Right forelimb (tissue), 1 donor: ENCODE data around the gene TMEM141.
"Not testable (repeated sequence)": the region's sequence is repeated elsewhere in the genome, so short reads cannot be mapped to it uniquely, and the experiment has no call there.

Experiments used
- DNase-seq: peaks from one replicate; pipeline ENCODE4 v3.0.0-alpha.2; 2018

The TMEM141 gene

GRCh38 chr9:136755302-136756133, 35.6 kb upstream of the TMEM141 start:
- DNase-seq: not testable (repeated sequence)

GRCh38 chr9:136756134-136756438, 35.1 kb upstream of the TMEM141 start:
- no peak for DNase-seq

- no peak for DNase-seq
Measured at GRCh38 chr9:136756836-136757235, 34.3 kb upstream of the TMEM141 start.

- no peak for DNase-seq
Measured at GRCh38 chr9:136757328-136757727, 33.8 kb upstream of the TMEM141 start.

GRCh38 chr9:136757751-136758140, 33.4 kb upstream of the TMEM141 start:
- no peak for DNase-seq

- DNase-seq: no peak
Measured at GRCh38 chr9:136759001-136759400, 32.1 kb upstream of the TMEM141 start.

GRCh38 chr9:136759436-136760325, 31.5 kb upstream of the TMEM141 start:
- DNase-seq: no peak

- DNase-seq: no peak
Measured at GRCh38 chr9:136760424-136760823, 30.7 kb upstream of the TMEM141 start.

- DNase-seq: not testable (repeated sequence)
Measured at GRCh38 chr9:136760834-136761544, 30.2 kb upstream of the TMEM141 start.

- no peak for DNase-seq
Measured at GRCh38 chr9:136761545-136761981, 29.6 kb upstream of the TMEM141 start.

GRCh38 chr9:136762221-136762691, 28.9 kb upstream of the TMEM141 start:
- DNase-seq: no peak

GRCh38 chr9:136762915-136763648, 28.1 kb upstream of the TMEM141 start:
- DNase-seq: peak; percentile 60

- DNase-seq: no peak
Measured at GRCh38 chr9:136763649-136764035, 27.5 kb upstream of the TMEM141 start.

GRCh38 chr9:136764301-136764891, 26.7 kb upstream of the TMEM141 start, which contains the start of gene LCN15:
LCN15 (minus strand) TSS chr9:136764518; CDS start chr9:136764488, 30 bp downstream.
- no peak for DNase-seq

GRCh38 chr9:136765041-136765440, 26.1 kb upstream of the TMEM141 start:
- DNase-seq: no peak

- not testable (repeated sequence) for DNase-seq
Measured at GRCh38 chr9:136765745-136766409, 25.3 kb upstream of the TMEM141 start.

- not testable (repeated sequence) for DNase-seq
Measured at GRCh38 chr9:136766410-136767120, 24.6 kb upstream of the TMEM141 start.

- no peak for DNase-seq
Measured at GRCh38 chr9:136769710-136770191, 21.4 kb upstream of the TMEM141 start.

- no peak for DNase-seq
Measured at GRCh38 chr9:136771907-136772415, 19.2 kb upstream of the TMEM141 start.

- no peak for DNase-seq
Measured at GRCh38 chr9:136773386-136774044, 17.6 kb upstream of the TMEM141 start.
